ENCODE results near the gene TMEM222. TPM values are rescaled to one million over a fixed set of nuclear protein-coding genes. Genes with fewer than 3 reads are reported as not detected.
"Not testable (repeated sequence)": the region's sequence is repeated elsewhere in the genome, so short reads cannot be mapped to it uniquely, and the experiment has no call there.

Gene TMEM222
- total and polyA plus RNA-seq, 7 experiments from 2014 or later, result 23.7 to 66.1 (median 43.3) TPM

DNA sequence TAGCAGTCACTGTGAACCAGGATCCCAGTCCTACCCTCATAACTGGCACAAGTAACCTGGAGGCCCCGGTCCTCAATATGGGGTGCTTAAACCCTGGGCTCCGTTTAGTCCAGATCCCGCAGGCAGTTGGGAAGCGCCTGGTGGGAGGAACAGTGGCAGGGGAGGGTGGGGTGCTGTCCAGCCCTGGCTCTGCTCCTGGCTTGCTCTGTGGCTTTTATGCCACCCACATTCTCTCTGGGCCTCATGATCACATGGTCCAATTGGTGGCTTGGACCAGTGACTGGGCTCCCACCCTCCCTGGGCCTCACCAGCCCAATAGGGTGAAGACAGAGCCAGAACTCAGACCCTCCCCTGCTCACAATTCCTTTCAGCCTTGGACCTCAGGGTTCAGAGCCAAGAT, 58.3 kb downstream of the TMEM222 start:
- POLR2A ChIA-PET, result no interaction called here
- H3K4me1 ChIP-seq (ENCODE audit: control insufficient read depth in 2 of 2, insufficient read depth in 2 of 2, low read length in 2 of 2), result no peaks in the 10 kb centered on the region
- Mint-ChIP-seq H3K4me1 (peaks cover 0 to 5% (median 0%) of the 10 kb centered on the region in 7 donors), H3K4me3 (no peak overlapping the region), H3K27me3 (peaks cover 0 to 9% (median 0%) of the 10 kb centered on the region in 5 donors), H3K9me3 (no peaks in the 10 kb centered on the region), H3K36me3 (no peaks in the 10 kb centered on the region), H3K27ac (no peak overlapping the region)
- no peak overlapping the region for H3K27ac ChIP-seq (ENCODE audit: low read depth, low read length)
- CTCF ChIA-PET, result no interaction called here
- H3K4me3 ChIP-seq (ENCODE audit: low read length), result no peak overlapping the region
- no peaks in the 10 kb centered on the region for H3K9me3 ChIP-seq (ENCODE audit: control insufficient read depth in 2 of 3, low read length in 3 of 3)
- no peaks in the 10 kb centered on the region for H3K27me3 ChIP-seq (ENCODE audit: control insufficient read depth in 2 of 2, insufficient read depth in 2 of 2, low read length in 2 of 2)
- DNase-seq, result no peak
- intact Hi-C loops (cut with micrococcal nuclease), result no loop called here
- no peak for ATAC-seq
- H3K36me3 ChIP-seq (ENCODE audit: control insufficient read depth in 2 of 3, insufficient read depth in 3 of 3, low read length in 3 of 3), result no peaks in the 10 kb centered on the region

DNA sequence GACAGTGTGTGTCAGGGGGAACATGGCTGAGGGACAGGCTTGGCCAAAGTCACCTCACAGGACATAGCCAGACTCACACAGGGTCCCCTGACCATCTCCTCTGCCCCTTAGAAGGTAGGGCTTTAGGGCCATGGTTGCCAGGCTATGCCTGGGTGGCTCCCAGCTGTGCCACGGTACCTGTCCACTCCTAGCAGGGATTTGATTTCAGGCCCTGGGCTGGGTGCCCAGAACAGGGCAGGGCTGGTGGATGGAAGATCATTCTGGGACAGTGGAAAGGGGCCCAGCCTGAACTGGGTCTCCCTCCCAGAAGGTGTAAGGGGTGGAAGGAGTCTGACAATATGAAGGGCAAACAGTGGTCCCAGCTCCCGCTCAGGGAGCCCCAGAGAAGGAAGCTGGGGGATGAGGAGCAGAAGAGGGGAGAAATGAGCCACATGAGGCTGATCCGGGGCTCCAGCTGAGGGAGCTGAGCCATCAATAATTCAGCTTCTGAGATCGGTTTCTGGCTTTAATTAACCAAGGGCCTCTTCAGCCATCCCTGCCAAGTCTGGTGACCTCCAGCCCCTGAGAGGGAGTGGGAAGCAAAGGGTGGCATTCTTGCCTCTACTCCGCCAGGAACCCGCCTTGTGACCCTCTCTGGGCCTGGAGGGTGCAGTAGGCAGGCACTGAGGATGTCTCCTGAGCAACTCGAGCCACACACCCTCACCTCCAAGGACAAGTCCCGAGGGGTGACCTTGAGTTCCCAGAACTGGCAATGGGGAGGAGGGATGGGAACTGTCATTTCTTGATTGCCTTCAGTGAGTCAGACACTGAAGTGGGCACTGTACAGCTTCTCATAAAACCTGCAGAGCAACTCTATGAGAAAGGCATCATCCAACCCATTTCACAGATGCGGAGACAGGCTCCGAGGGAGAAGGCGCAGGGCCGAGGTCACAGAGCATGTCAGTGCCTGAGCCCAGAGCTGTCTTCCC, 59.1 kb downstream of the TMEM222 start:
- Histone ChIP-seq H3K4me3 (ENCODE audit: low read length) (no peak overlapping the region), H3K4me1 (ENCODE audit: control insufficient read depth in 2 of 2, insufficient read depth in 2 of 2, low read length in 2 of 2) (no peaks in the 10 kb centered on the region), H3K27me3 (ENCODE audit: control insufficient read depth in 2 of 2, insufficient read depth in 2 of 2, low read length in 2 of 2) (no peaks in the 10 kb centered on the region), H3K9me3 (ENCODE audit: control insufficient read depth in 2 of 3, low read length in 3 of 3) (no peaks in the 10 kb centered on the region), H3K27ac (ENCODE audit: low read depth, low read length) (no peak overlapping the region), H3K36me3 (ENCODE audit: control insufficient read depth in 2 of 3, insufficient read depth in 3 of 3, low read length in 3 of 3) (no peaks in the 10 kb centered on the region)
- Mint-ChIP-seq H3K9me3 (no peaks in the 10 kb centered on the region), H3K27me3 (peaks cover 0 to 9% (median 0%) of the 10 kb centered on the region in 5 donors), H3K4me3 (no peak overlapping the region), H3K36me3 (no peaks in the 10 kb centered on the region), H3K4me1 (peaks cover 0 to 5% (median 0%) of the 10 kb centered on the region in 7 donors), H3K27ac (no peak overlapping the region)
- POLR2A ChIA-PET, result interaction anchor here (0.7 kb wide), 1 partner anchor 11 kb away, joined by 3 read pairs; no protein-coding TSS in a partner anchor
- ATAC-seq (no peak), DNase-seq (no peak)
- CTCF ChIA-PET, result interaction anchor here (0.6 to 8.5 kb wide), 3 partner anchors 15 to 82 kb away, joined by 3 to 123 read pairs (median 3); partner anchors contain the start of gene MAP3K6
- intact Hi-C loops (cut with micrococcal nuclease), result no loop called here

DNA sequence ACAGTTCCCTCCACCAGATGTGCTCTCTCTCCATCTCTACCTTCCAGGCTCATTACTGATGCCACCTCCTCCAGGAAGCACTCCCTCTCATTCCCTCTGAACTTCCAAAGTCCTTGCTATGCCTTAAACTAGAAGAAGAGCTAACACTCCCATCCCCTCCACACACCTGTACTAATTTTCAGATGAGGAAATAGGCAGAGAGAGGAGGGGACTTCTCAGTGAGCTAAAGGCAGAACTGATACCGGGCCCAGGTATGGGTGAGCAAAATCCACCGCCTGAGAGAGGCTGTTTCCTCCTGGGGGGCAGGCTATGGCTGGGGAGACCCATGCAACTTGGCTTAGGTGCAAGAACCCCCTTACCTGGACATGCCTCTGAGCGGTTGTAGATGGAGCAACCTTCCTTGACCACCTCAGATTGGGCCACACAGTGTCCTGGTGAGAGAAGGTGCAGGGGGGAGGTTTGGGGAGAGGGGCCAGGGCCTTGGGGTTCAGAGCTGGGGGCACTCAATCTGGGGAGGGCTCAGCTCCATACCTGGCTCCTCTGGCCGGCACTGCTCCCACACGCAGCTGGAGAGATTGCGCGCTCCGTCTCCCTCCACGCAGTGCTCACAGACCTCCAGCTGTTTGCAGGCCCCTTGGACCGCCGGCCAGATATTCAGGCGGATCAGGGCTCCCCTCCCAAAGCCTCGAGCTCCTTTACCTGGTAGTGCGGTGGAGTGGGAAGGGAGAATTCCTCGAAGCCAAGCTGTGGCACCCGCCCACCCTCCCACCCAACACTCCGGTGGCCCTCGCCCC, 60.2 kb downstream of the TMEM222 start:
- no peak for ATAC-seq
- Mint-ChIP-seq H3K27ac (no peak overlapping the region), H3K4me1 (peaks cover 0 to 5% (median 0%) of the 10 kb centered on the region in 7 donors), H3K4me3 (no peak overlapping the region), H3K9me3 (no peaks in the 10 kb centered on the region), H3K27me3 (peaks cover 0 to 19% (median 0%) of the 10 kb centered on the region in 5 donors), H3K36me3 (no peaks in the 10 kb centered on the region)
- POLR2A ChIA-PET, result interaction anchor here (0.7 kb wide), 1 partner anchor 12 kb away, joined by 3 read pairs; no protein-coding TSS in a partner anchor
- Histone ChIP-seq H3K36me3 (ENCODE audit: control insufficient read depth in 2 of 3, insufficient read depth in 3 of 3, low read length in 3 of 3) (no peaks in the 10 kb centered on the region), H3K27me3 (ENCODE audit: control insufficient read depth in 2 of 2, insufficient read depth in 2 of 2, low read length in 2 of 2) (no peaks in the 10 kb centered on the region), H3K4me1 (ENCODE audit: control insufficient read depth in 2 of 2, insufficient read depth in 2 of 2, low read length in 2 of 2) (no peaks in the 10 kb centered on the region), H3K4me3 (ENCODE audit: low read length) (no peak overlapping the region), H3K9me3 (ENCODE audit: control insufficient read depth in 2 of 3, low read length in 3 of 3) (no peaks in the 10 kb centered on the region), H3K27ac (ENCODE audit: low read depth, low read length) (no peak overlapping the region)
- intact Hi-C loops (cut with micrococcal nuclease), result no loop called here
- CTCF ChIA-PET, result interaction anchor here (0.8 to 8.5 kb wide), 4 partner anchors 9 to 88 kb away, joined by 3 to 123 read pairs (median 6); no protein-coding TSS in a partner anchor
- DNase-seq, result no peak

DNA sequence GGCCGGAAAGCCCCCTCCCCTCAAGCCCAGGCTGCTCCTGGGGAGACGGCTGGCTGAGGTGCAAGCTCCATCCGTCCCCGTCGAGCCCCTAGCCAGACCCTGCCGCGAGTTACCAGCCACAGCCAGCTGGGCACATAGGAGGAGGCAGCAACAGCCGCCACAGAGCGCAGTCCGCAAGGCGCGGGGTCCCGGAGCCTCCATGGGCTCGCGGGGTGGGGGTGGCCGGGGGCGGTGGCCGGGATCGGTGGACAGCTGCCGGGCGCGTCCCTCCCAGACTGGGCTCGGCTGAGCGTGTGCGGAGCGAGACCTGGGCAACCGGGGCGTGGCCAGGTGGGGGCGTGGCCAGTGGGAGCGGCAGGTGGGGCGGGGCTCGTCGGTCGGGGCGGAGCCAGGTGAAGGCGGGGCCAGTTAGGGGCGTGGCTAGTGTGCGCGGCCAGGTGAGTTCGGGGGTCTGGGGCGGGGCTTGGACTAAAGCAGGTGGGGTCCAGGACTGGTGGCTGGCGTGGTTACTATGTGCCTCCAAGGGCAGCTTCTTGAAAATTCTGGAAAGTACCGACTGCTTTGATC, 61.2 kb downstream of the TMEM222 start, which contains the start of gene CD164L2:
TSS of gene CD164L2 (minus strand) at position 295 of the 567 bp plus-strand sequence. CDS start at position 201, 94 bp downstream.
- Histone ChIP-seq H3K27me3 (ENCODE audit: control insufficient read depth in 2 of 2, insufficient read depth in 2 of 2, low read length in 2 of 2) (no peaks in the 10 kb centered on the region), H3K4me1 (ENCODE audit: control insufficient read depth in 2 of 2, insufficient read depth in 2 of 2, low read length in 2 of 2) (no peaks in the 10 kb centered on the region), H3K36me3 (ENCODE audit: control insufficient read depth in 2 of 3, insufficient read depth in 3 of 3, low read length in 3 of 3) (no peaks in the 10 kb centered on the region), H3K27ac (ENCODE audit: low read depth, low read length) (no peak within 1 kb of the TSS), H3K9me3 (ENCODE audit: control insufficient read depth in 2 of 3, low read length in 3 of 3) (no peaks in the 10 kb centered on the region), H3K4me3 (ENCODE audit: low read length) (no peak within 1 kb of the TSS)
- Mint-ChIP-seq H3K36me3 (no peaks in the 10 kb centered on the region), H3K4me1 (peaks cover 0 to 5% (median 0%) of the 10 kb centered on the region in 7 donors), H3K27me3 (peaks cover 0 to 19% (median 0%) of the 10 kb centered on the region in 5 donors), H3K9me3 (no peaks in the 10 kb centered on the region), H3K27ac (no peak within 1 kb of the TSS), H3K4me3 (peak within 1 kb of the TSS in 1 of 10 donors; percentile 23)
- ChIA-PET POLR2A (no interaction called here), CTCF (interaction anchor here (0.6 to 8.5 kb wide), 4 partner anchors 8 to 89 kb away, joined by 3 to 123 read pairs (median 4); no protein-coding TSS in a partner anchor)
- ATAC-seq (peak; percentile 84), DNase-seq (peak in 5 of 9 donors; percentile 42 to 68 (median 53))
- intact Hi-C loops (cut with micrococcal nuclease), result loop anchor here (1.0 kb wide), 2 partner anchors 17 to 18 kb away; partner anchors contain the start of gene MAP3K6 (in 1 of the 2)

DNA sequence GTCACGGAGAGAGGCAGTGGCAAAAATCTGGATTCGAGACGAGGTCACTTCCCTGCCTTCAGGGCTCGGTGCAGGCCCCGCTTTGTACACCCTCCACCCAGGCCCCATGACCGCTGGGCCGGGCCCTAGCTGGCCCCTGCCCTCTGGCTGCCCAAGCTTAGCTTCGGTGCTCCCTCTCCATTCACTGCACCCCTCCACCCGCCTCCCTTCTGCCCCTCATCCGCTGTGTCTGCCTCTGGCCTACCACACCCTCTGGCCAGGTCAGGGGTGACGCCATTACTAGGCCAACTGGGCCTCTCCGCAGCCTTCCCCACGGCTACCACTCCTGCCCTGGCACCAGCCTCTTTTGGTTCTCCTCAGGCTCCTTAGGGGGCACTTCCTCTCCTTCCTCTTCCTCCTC, 61.7 kb downstream of the TMEM222 start:
- intact Hi-C loops (cut with micrococcal nuclease), result loop anchor here (1.0 kb wide), 2 partner anchors 17 to 18 kb away; partner anchors contain the start of gene MAP3K6 (in 1 of the 2)
- no peak overlapping the region for H3K27ac Mint-ChIP-seq
- Histone ChIP-seq H3K27me3 (ENCODE audit: control insufficient read depth in 2 of 2, insufficient read depth in 2 of 2, low read length in 2 of 2) (no peaks in the 10 kb centered on the region), H3K36me3 (ENCODE audit: control insufficient read depth in 2 of 3, insufficient read depth in 3 of 3, low read length in 3 of 3) (no peaks in the 10 kb centered on the region), H3K9me3 (ENCODE audit: control insufficient read depth in 2 of 3, low read length in 3 of 3) (no peaks in the 10 kb centered on the region), H3K4me1 (ENCODE audit: control insufficient read depth in 2 of 2, insufficient read depth in 2 of 2, low read length in 2 of 2) (no peaks in the 10 kb centered on the region), H3K27ac (ENCODE audit: low read depth, low read length) (no peak overlapping the region), H3K4me3 (ENCODE audit: low read length) (no peak overlapping the region)
- H3K27me3 Mint-ChIP-seq, result peaks cover 0 to 23% (median 0%) of the 10 kb centered on the region in 5 donors
- ATAC-seq (no peak), DNase-seq (no peak)
- H3K9me3 Mint-ChIP-seq, result no peaks in the 10 kb centered on the region
- ChIA-PET CTCF (interaction anchor here (0.7 to 8.5 kb wide), 4 partner anchors 29 to 210 kb away, joined by 3 to 123 read pairs (median 38); no protein-coding TSS in a partner anchor), POLR2A (interaction anchor here (1.2 kb wide), 1 partner anchor 26 kb away, joined by 4 read pairs; no protein-coding TSS in a partner anchor)
- H3K4me1 Mint-ChIP-seq, result peaks cover 0 to 8% (median 0%) of the 10 kb centered on the region in 7 donors
- H3K4me3 Mint-ChIP-seq, result no peak overlapping the region
- no peaks in the 10 kb centered on the region for H3K36me3 Mint-ChIP-seq

DNA sequence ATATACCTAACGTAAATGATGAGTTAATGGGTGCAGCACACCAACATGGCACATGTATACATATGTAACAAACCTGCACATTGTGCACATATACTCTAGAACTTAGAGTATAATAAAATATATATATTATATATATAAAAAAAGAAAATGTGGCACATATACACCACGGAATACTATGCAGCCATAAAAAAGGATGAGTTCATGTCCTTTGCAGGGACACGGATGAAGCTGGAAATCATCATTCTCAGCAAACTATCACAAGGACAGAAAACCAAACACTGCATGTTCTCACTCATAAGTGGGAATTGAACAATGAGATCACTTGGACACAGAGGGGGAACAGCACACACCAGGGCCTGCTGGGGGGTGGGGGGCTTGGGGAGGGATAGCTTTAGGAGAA, 62.8 kb downstream of the TMEM222 start:
- H3K4me3 Mint-ChIP-seq; H3K36me3 Mint-ChIP-seq; H3K27ac ChIP-seq (ENCODE audit: low read depth, low read length); H3K4me1 Mint-ChIP-seq; H3K4me1 ChIP-seq (ENCODE audit: control insufficient read depth in 2 of 2, insufficient read depth in 2 of 2, low read length in 2 of 2); H3K9me3 Mint-ChIP-seq; H3K27ac Mint-ChIP-seq; DNase-seq; ATAC-seq; H3K27me3 ChIP-seq (ENCODE audit: control insufficient read depth in 2 of 2, insufficient read depth in 2 of 2, low read length in 2 of 2); H3K4me3 ChIP-seq (ENCODE audit: low read length); H3K36me3 ChIP-seq (ENCODE audit: control insufficient read depth in 2 of 3, insufficient read depth in 3 of 3, low read length in 3 of 3); intact Hi-C loops (cut with micrococcal nuclease); H3K9me3 ChIP-seq (ENCODE audit: control insufficient read depth in 2 of 3, low read length in 3 of 3): not testable (repeated sequence)
- ChIA-PET POLR2A (interaction anchor here (1.1 to 1.2 kb wide), 2 partner anchors 27 to 85 kb away, joined by 3 to 4 read pairs; no protein-coding TSS in a partner anchor), CTCF (interaction anchor here (0.9 to 8.5 kb wide), 5 partner anchors 11 to 85 kb away, joined by 3 to 123 read pairs (median 7); no protein-coding TSS in a partner anchor)
- H3K27me3 Mint-ChIP-seq, result peaks cover 0 to 25% (median 0%) of the 10 kb centered on the region in 5 donors
